ENCODE data around the gene CELF4.

CELF4 gene

GRCh38 chr18:37391156-37391555, 174.4 kb downstream of the CELF4 start:
- no peak overlapping the region for H3K4me3 ChIP-seq (ENCODE audit: low read depth, low read length)
- no peak for DNase-seq (ENCODE audit: low read depth, low spot score)
- ChIA-PET CTCF (interaction anchor here (0.7 to 3.9 kb wide), 4 partner anchors 8 to 146 kb away, joined by 3 to 20 read pairs (median 6); no protein-coding TSS in a partner anchor), POLR2A (no interaction called here)
- no peak for TF ChIP-seq CTCF (IDR thresholded peaks at IDR 0.05; ENCODE audit: insufficient read depth, low read length, missing control alignments)

DNA sequence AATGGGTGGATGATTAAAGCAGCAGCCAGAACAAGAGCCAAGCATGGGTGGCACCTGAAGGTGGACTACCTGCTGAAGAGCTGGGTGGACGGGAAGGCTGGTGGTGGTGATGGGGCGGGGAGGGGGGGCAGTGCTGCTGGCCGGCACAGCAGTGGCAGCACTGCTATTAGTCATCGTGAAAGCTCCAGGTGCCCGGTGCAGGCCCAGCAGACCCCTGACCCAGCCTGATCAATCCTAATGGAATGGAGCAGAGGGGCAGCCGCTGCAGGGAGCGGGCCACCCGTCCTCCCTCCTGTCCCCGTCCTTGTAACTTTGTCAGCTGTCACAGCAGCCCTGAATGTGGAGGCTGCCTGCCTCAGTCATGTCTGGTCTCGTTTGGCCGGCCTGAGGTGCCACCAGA, 174.9 kb downstream of the CELF4 start:
- DNase-seq (ENCODE audit: low read depth, low spot score), result no peak
- ChIA-PET POLR2A (no interaction called here), CTCF (interaction anchor here (1.5 to 2.5 kb wide), 2 partner anchors 84 to 147 kb away, joined by 6 to 10 read pairs; no protein-coding TSS in a partner anchor)
- TF ChIP-seq CTCF (IDR thresholded peaks at IDR 0.05; ENCODE audit: insufficient read depth, low read length, missing control alignments), result no peak
- no peak overlapping the region for H3K4me3 ChIP-seq (ENCODE audit: low read depth, low read length)

- DNase-seq (ENCODE audit: low read depth, low spot score), result no peak
- POLR2A ChIA-PET, result no interaction called here
- no peak for TF ChIP-seq CTCF (IDR thresholded peaks at IDR 0.05; ENCODE audit: insufficient read depth, low read length, missing control alignments)
- CTCF ChIA-PET, result interaction anchor here (1.2 to 1.5 kb wide), 2 partner anchors 11 to 85 kb away, joined by 4 to 6 read pairs; no protein-coding TSS in a partner anchor
- H3K4me3 ChIP-seq (ENCODE audit: low read depth, low read length), result no peak overlapping the region
These were observed 175.8 kb downstream of the CELF4 start for GRCh38 chr18:37389684-37390368.

DNA sequence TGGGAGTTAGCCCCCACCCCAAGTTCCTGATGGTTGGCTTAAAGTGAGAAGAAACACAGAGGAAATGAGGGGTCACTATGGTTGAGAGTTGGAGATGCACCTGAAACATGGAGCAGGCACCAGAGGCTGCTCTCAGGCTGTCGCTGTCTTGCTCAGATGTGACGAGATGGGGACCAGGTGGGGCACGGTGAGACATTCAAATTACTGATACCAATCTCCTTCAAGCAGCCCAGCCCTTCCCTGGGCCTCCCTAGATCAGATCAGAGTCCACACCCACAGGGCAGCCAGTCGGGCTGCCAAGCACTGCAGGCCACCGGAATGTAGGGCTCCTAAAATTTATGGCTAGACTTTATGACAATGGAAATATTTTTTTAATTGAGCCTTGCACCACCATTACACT, 176.6 kb downstream of the CELF4 start:
- no peak for TF ChIP-seq CTCF (IDR thresholded peaks at IDR 0.05; ENCODE audit: insufficient read depth, low read length, missing control alignments)
- no peak for DNase-seq (ENCODE audit: low read depth, low spot score)
- CTCF ChIA-PET, result interaction anchor here (1.2 to 2.1 kb wide), 3 partner anchors 12 to 149 kb away, joined by 3 to 25 read pairs (median 4); no protein-coding TSS in a partner anchor
- POLR2A ChIA-PET, result no interaction called here
- H3K4me3 ChIP-seq (ENCODE audit: low read depth, low read length), result no peak overlapping the region

DNA sequence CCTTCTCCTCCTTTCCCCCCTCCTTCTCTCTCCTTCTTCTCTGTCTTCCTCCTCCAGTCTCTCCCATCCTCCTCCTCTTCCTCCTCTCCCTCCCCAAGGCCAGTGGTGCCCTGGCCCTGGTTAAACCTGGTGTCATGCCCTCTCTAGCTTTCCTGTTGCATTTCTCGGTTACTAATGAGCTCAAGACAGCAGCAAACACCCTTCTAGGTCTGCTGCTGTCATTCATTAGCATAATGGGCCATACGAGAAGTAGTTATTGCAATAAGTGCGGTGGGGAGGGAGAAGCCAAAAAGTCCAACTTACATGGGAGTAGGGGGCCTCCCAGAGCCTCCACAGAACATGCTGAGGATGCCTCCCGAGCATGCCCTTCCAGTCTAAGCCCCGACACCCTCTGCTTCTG, 177.2 kb downstream of the CELF4 start:
- H3K4me3 ChIP-seq (ENCODE audit: low read depth, low read length), result no peak overlapping the region
- DNase-seq (ENCODE audit: low read depth, low spot score), result no peak
- POLR2A ChIA-PET, result no interaction called here
- CTCF ChIA-PET, result interaction anchor here (0.6 to 2.1 kb wide), 7 partner anchors 31 to 149 kb away, joined by 3 to 25 read pairs (median 3); no protein-coding TSS in a partner anchor
- no peak for TF ChIP-seq CTCF (IDR thresholded peaks at IDR 0.05; ENCODE audit: insufficient read depth, low read length, missing control alignments)

- peak; percentile 33 for TF ChIP-seq CTCF (IDR thresholded peaks at IDR 0.05; ENCODE audit: insufficient read depth, low read length, missing control alignments)
- no peak for DNase-seq (ENCODE audit: low read depth, low spot score)
These were observed 179.5 kb downstream of the CELF4 start for GRCh38 chr18:37385846-37386778.

More at GRCh38 chr18:37385846-37386778, 179.5 kb downstream of the CELF4 start:
- H3K4me3 ChIP-seq (ENCODE audit: low read depth, low read length), result no peak overlapping the region
- ChIA-PET POLR2A (no interaction called here), CTCF (interaction anchor here (0.7 to 6.0 kb wide), 16 partner anchors 8 to 153 kb away, joined by 3 to 63 read pairs (median 4); no protein-coding TSS in a partner anchor)

Data from AG04449 (cell line).